OCI-LY3 (cell line): ENCODE results near the gene ZNF521.

Experiments
- CTCF ChIP-seq: fragments of 200-600, 300-600 bp; sonication (generic); IDR thresholded peaks from 2 replicates; pipeline ENCODE4 v1.5.1; 2014; ENCODE audit warnings: antibody characterized with exemption, low read length, low read depth
- EZH2phosphoT487 ChIP-seq: fragments of 200-600 bp; shearing (Covaris generic); IDR thresholded peaks from 2 replicates; pipeline ENCODE4 v1.6.1; 2018; ENCODE audit warnings: antibody characterized with exemption, mixed run types, low read depth

- no peak for TF ChIP-seq CTCF
- TF ChIP-seq EZH2phosphoT487 = no peak
Measured at GRCh38 chr18:25243754-25244153, 108.2 kb downstream of the ZNF521 start.
